ENCODE measurements around the gene SH3GLB2. TPM values are rescaled to one million over a fixed set of nuclear protein-coding genes. Genes with fewer than 3 reads are reported as not detected.
A peak's percentile ranks its signal among the peaks of the same experiment; 100 is the strongest.

Gene SH3GLB2
- total RNA-seq, 1 experiment from 2014 or later = 66.5 TPM

- CTCF ChIA-PET = no interaction called here
- intact Hi-C loops (cut with micrococcal nuclease; ENCODE audit: unreplicated experiment) = no loop called here
- no peak for DNase-seq
- BruUV-seq (replicated peaks) = no TSS peak
- no peak overlapping the region for H3K4me3 Mint-ChIP-seq (ENCODE audit: low read depth, unreplicated experiment)
- H3K9me3 Mint-ChIP-seq (ENCODE audit: low read depth, unreplicated experiment) = no peaks in the 10 kb centered on the region
- H3K36me3 Mint-ChIP-seq (ENCODE audit: insufficient read depth, unreplicated experiment) = peaks cover 16% of the 10 kb centered on the region
- H3K4me1 Mint-ChIP-seq (ENCODE audit: low read depth, unreplicated experiment) = peaks cover 10% of the 10 kb centered on the region
- H3K27ac Mint-ChIP-seq (ENCODE audit: unreplicated experiment) = no peak overlapping the region
- H3K27me3 Mint-ChIP-seq (ENCODE audit: unreplicated experiment) = no peaks in the 10 kb centered on the region
- TF ChIP-seq CTCF (IDR thresholded peaks at IDR 0.05; ENCODE audit: unreplicated experiment) = no peak
Observed at GRCh38 chr9:129032541-129033159, 4.5 kb upstream of the SH3GLB2 start.

GRCh38 chr9:129031514-129031913, 3.4 kb upstream of the SH3GLB2 start:
- no peak for DNase-seq
- intact Hi-C loops (cut with micrococcal nuclease; ENCODE audit: unreplicated experiment) = no loop called here
- Mint-ChIP-seq H3K27ac (ENCODE audit: unreplicated experiment) (no peak overlapping the region), H3K9me3 (ENCODE audit: low read depth, unreplicated experiment) (no peaks in the 10 kb centered on the region), H3K36me3 (ENCODE audit: insufficient read depth, unreplicated experiment) (peaks cover 18% of the 10 kb centered on the region), H3K4me1 (ENCODE audit: low read depth, unreplicated experiment) (no peaks in the 10 kb centered on the region), H3K4me3 (ENCODE audit: low read depth, unreplicated experiment) (no peak overlapping the region), H3K27me3 (ENCODE audit: unreplicated experiment) (no peaks in the 10 kb centered on the region)
- CTCF ChIA-PET = interaction anchor here (1.0 kb wide), 1 partner anchor 49 kb away, joined by 3 read pairs; no protein-coding TSS in a partner anchor
- TF ChIP-seq CTCF (IDR thresholded peaks at IDR 0.05; ENCODE audit: unreplicated experiment) = no peak
- BruUV-seq (replicated peaks) = no TSS peak

GRCh38 chr9:129030191-129030590, 2.1 kb upstream of the SH3GLB2 start:
- CTCF ChIA-PET = no interaction called here
- H3K4me1 Mint-ChIP-seq (ENCODE audit: low read depth, unreplicated experiment) = no peaks in the 10 kb centered on the region
- H3K27ac Mint-ChIP-seq (ENCODE audit: unreplicated experiment) = no peak overlapping the region
- no peaks in the 10 kb centered on the region for H3K9me3 Mint-ChIP-seq (ENCODE audit: low read depth, unreplicated experiment)
- H3K27me3 Mint-ChIP-seq (ENCODE audit: unreplicated experiment) = no peaks in the 10 kb centered on the region
- intact Hi-C loops (cut with micrococcal nuclease; ENCODE audit: unreplicated experiment) = no loop called here
- peaks cover 10% of the 10 kb centered on the region for H3K36me3 Mint-ChIP-seq (ENCODE audit: insufficient read depth, unreplicated experiment)
- no peak overlapping the region for H3K4me3 Mint-ChIP-seq (ENCODE audit: low read depth, unreplicated experiment)
- DNase-seq = no peak
- TF ChIP-seq CTCF (IDR thresholded peaks at IDR 0.05; ENCODE audit: unreplicated experiment) = no peak
- BruUV-seq (replicated peaks) = no TSS peak

GRCh38 chr9:129027685-129028191, 393 bp downstream of the SH3GLB2 start:
- intact Hi-C loops (cut with micrococcal nuclease; ENCODE audit: unreplicated experiment) = no loop called here
- peaks cover 10% of the 10 kb centered on the region for H3K36me3 Mint-ChIP-seq (ENCODE audit: insufficient read depth, unreplicated experiment)
- no TSS peak for BruUV-seq (replicated peaks)
- peak overlapping the region; percentile 58 for H3K27ac Mint-ChIP-seq (ENCODE audit: unreplicated experiment)
- no peak for TF ChIP-seq CTCF (IDR thresholded peaks at IDR 0.05; ENCODE audit: unreplicated experiment)
- H3K27me3 Mint-ChIP-seq (ENCODE audit: unreplicated experiment) = no peaks in the 10 kb centered on the region
- H3K4me1 Mint-ChIP-seq (ENCODE audit: low read depth, unreplicated experiment) = peaks cover 5% of the 10 kb centered on the region
- CTCF ChIA-PET = interaction anchor here (0.6 to 1.0 kb wide), 12 partner anchors 9 to 770 kb away, joined by 3 to 7 read pairs (median 4); partner anchors contain the start of genes DOLPP1 and MIGA2
- peak; percentile 49 for DNase-seq
- peak overlapping the region; percentile 83 for H3K4me3 Mint-ChIP-seq (ENCODE audit: low read depth, unreplicated experiment)
- H3K9me3 Mint-ChIP-seq (ENCODE audit: low read depth, unreplicated experiment) = no peaks in the 10 kb centered on the region

Measured in Calu3 (cell line).